ENCODE results near the gene ATF4. TPM values are rescaled to one million over a fixed set of nuclear protein-coding genes. Genes with fewer than 3 reads are reported as not detected.
A peak's percentile ranks its signal among the peaks of the same experiment; 100 is the strongest.

Gene ATF4
- polyA plus RNA-seq, 1 experiment = 886 TPM

GRCh38 chr22:39535357-39535725 lies 15.0 kb downstream of the ATF4 start:
- ChIA-PET CTCF (interaction anchor here (0.6 to 24.6 kb wide), 23 partner anchors 9 to 829 kb away, joined by 3 to 476 read pairs (median 3); no protein-coding TSS in a partner anchor), POLR2A (no interaction called here)
- Histone ChIP-seq H3K4me3 (ENCODE audit: low read depth, low read length) (no peak overlapping the region), H3K36me3 (ENCODE audit: control insufficient read depth, insufficient read depth, low read length) (peaks cover 2% of the 10 kb centered on the region; the same call in 1 of the 2 replicates), H3K27me3 (ENCODE audit: control insufficient read depth, insufficient read depth, low read length) (peaks cover 2% of the 10 kb centered on the region)
- no peak for TF ChIP-seq CTCF (IDR thresholded peaks at IDR 0.05; ENCODE audit: insufficient read depth, low read depth, low read length)
- no peak for DNase-seq (ENCODE audit: low read depth)

GRCh38 chr22:39535831-39536449 lies 15.6 kb downstream of the ATF4 start:
- POLR2A ChIA-PET = no interaction called here
- H3K4me3 ChIP-seq (ENCODE audit: low read depth, low read length) = no peak overlapping the region

GRCh38 chr22:39536711-39537110 lies 16.3 kb downstream of the ATF4 start:
- CTCF ChIA-PET = interaction anchor here (1.0 to 24.6 kb wide), 4 partner anchors 8 to 507 kb away, joined by 5 to 476 read pairs (median 20); no protein-coding TSS in a partner anchor
- DNase-seq (ENCODE audit: low read depth) = no peak
- POLR2A ChIA-PET = no interaction called here

More at GRCh38 chr22:39535831-39536449, 15.6 kb downstream of the ATF4 start:
- H3K36me3 ChIP-seq (ENCODE audit: control insufficient read depth, insufficient read depth, low read length) = peaks cover under 1% of the 10 kb centered on the region; the same call in 1 of the 2 replicates
- DNase-seq (ENCODE audit: low read depth) = no peak
- CTCF ChIA-PET = interaction anchor here (0.6 to 24.6 kb wide), 9 partner anchors 9 to 508 kb away, joined by 3 to 476 read pairs (median 6); no protein-coding TSS in a partner anchor
- no peak for TF ChIP-seq CTCF (IDR thresholded peaks at IDR 0.05; ENCODE audit: insufficient read depth, low read depth, low read length)
- H3K27me3 ChIP-seq (ENCODE audit: control insufficient read depth, insufficient read depth, low read length) = peaks cover 2% of the 10 kb centered on the region

GRCh38 chr22:39537975-39538374 lies 17.6 kb downstream of the ATF4 start:
- POLR2A ChIA-PET = no interaction called here
- no peak for TF ChIP-seq CTCF (IDR thresholded peaks at IDR 0.05; ENCODE audit: insufficient read depth, low read depth, low read length)
- no peak overlapping the region for H3K4me3 ChIP-seq (ENCODE audit: low read depth, low read length)
- H3K36me3 ChIP-seq (ENCODE audit: control insufficient read depth, insufficient read depth, low read length) = no peaks in the 10 kb centered on the region
- CTCF ChIA-PET = interaction anchor here (1.0 to 24.6 kb wide), 2 partner anchors 9 to 493 kb away, joined by 5 to 476 read pairs; no protein-coding TSS in a partner anchor
- H3K27me3 ChIP-seq (ENCODE audit: control insufficient read depth, insufficient read depth, low read length) = peaks cover 2% of the 10 kb centered on the region
- no peak for DNase-seq (ENCODE audit: low read depth)

More at GRCh38 chr22:39536711-39537110, 16.3 kb downstream of the ATF4 start:
- H3K4me3 ChIP-seq (ENCODE audit: low read depth, low read length) = no peak overlapping the region
- no peaks in the 10 kb centered on the region for H3K36me3 ChIP-seq (ENCODE audit: control insufficient read depth, insufficient read depth, low read length)
- TF ChIP-seq CTCF (IDR thresholded peaks at IDR 0.05; ENCODE audit: insufficient read depth, low read depth, low read length) = no peak
- H3K27me3 ChIP-seq (ENCODE audit: control insufficient read depth, insufficient read depth, low read length) = peaks cover 2% of the 10 kb centered on the region

GRCh38 chr22:39543095-39543494 lies 22.7 kb downstream of the ATF4 start:
- no peak for DNase-seq (ENCODE audit: low read depth)
- TF ChIP-seq CTCF (IDR thresholded peaks at IDR 0.05; ENCODE audit: insufficient read depth, low read depth, low read length) = peak; percentile 60
- CTCF ChIA-PET = interaction anchor here (0.6 to 24.6 kb wide), 7 partner anchors 8 to 633 kb away, joined by 3 to 476 read pairs (median 3); no protein-coding TSS in a partner anchor
- POLR2A ChIA-PET = no interaction called here
- no peaks in the 10 kb centered on the region for H3K36me3 ChIP-seq (ENCODE audit: control insufficient read depth, insufficient read depth, low read length)
- H3K27me3 ChIP-seq (ENCODE audit: control insufficient read depth, insufficient read depth, low read length) = peaks cover 3% of the 10 kb centered on the region; the same call in 1 of the 2 replicates
- H3K4me3 ChIP-seq (ENCODE audit: low read depth, low read length) = no peak overlapping the region
